Gastroesophageal sphincter (tissue), 3 donors: ENCODE measurements around the gene IL36G.

Experiments used
- CTCF ChIP-seq, 4 experiments: fragments of 200-600 bp in 2 of 4; fragments of 450-650 bp in 2 of 4; sonication (generic) in 1 of 4; IDR thresholded peaks; one replicate each; pipeline ENCODE4 v1.5.1; 2017 to 2019; ENCODE audit warnings: antibody characterized with exemption in 4 of 4, mild to moderate bottlenecking in 2 of 4, moderate library complexity in 2 of 4
- EP300 ChIP-seq: sonication (generic); formaldehyde crosslinking; IDR thresholded peaks from one replicate; pipeline ENCODE4 v1.6.1; 2017; ENCODE audit warnings: antibody characterized with exemption, mild to moderate bottlenecking
- POLR2A ChIP-seq, 2 donors: fragments of 450-650 bp; IDR thresholded peaks; one replicate each; pipeline ENCODE4 v1.6.1; 2017; ENCODE audit warnings: antibody characterized with exemption in 2 of 2, mild to moderate bottlenecking in 2 of 2, moderate library complexity in 1 of 2
- POLR2AphosphoS5 ChIP-seq: sonication (generic); formaldehyde crosslinking; IDR thresholded peaks from one replicate; pipeline ENCODE4 v1.6.1; 2017; ENCODE audit warnings: antibody characterized with exemption

GRCh38 chr2:113028112-113028511, 50.3 kb downstream of the IL36G start:
- no peak for TF ChIP-seq CTCF (IDR thresholded peaks at IDR 0.05)
- no peak for TF ChIP-seq POLR2AphosphoS5
- no peak for TF ChIP-seq EP300
- no peak for TF ChIP-seq POLR2A (IDR thresholded peaks at IDR 0.05)
